OCI-LY7 (cell line): ENCODE data around the gene ZNF486. TPM values are rescaled to one million over a fixed set of nuclear protein-coding genes. Genes with fewer than 3 reads are reported as not detected.

ENCODE experiments used
- BruUV-seq: library from RNA; stranded (reverse); fragments of 400-500 nt; replicated peaks from 2 replicates; lab custom pipeline; 2021; lab: Mats Ljungman, UMichigan
- CTCF ChIA-PET: fragments of 300-600 bp; sonication (Branson Sonifier 250); formaldehyde crosslinking; loops from one replicate; lab custom pipeline; 2022; ENCODE audit warnings: antibody characterized with exemption; ENCODE audit not compliant: unreplicated experiment; lab: Charles Lee
- POLR2A ChIA-PET: fragments of 300-600 bp; sonication (Branson Sonifier 250); formaldehyde crosslinking; loops from one replicate; lab custom pipeline; 2022; ENCODE audit warnings: antibody characterized with exemption; lab: Charles Lee
- DNase-seq: peaks from one replicate; pipeline ENCODE4 v3.0.0-alpha.2; 2015; ENCODE audit warnings: low spot score
- H2AFZ ChIP-seq: fragments of 200-600 bp; sonication (generic), shearing (Covaris generic); 2 replicates; pipeline ENCODE4 v1.6.1; 2014; ENCODE audit warnings: mild to moderate bottlenecking, antibody characterized with exemption, low read length, moderate library complexity
- H3K27ac ChIP-seq: fragments of 200-600 bp; sonication (generic); 2 replicates; pipeline ENCODE4 v1.5.1; 2014; ENCODE audit warnings: mixed run types, low read depth, mild to moderate bottlenecking, moderate library complexity, low read length, inconsistent platforms; ENCODE audit not compliant: poor library complexity, severe bottlenecking
- H3K36me3 ChIP-seq: fragments of 200-600 bp; sonication (generic); 2 replicates; pipeline ENCODE4 v1.6.1; 2014; ENCODE audit warnings: mild to moderate bottlenecking, antibody characterized with exemption, low read length, moderate library complexity, mixed read lengths; ENCODE audit not compliant: insufficient read depth
- H3K4me1 ChIP-seq: fragments of 200-600 bp; sonication (generic); 2 replicates; pipeline ENCODE4 v1.5.1; 2014; ENCODE audit warnings: mild to moderate bottlenecking, low read length; ENCODE audit not compliant: insufficient read depth, poor library complexity, severe bottlenecking
- H3K4me2 ChIP-seq: fragments of 200-600 bp; sonication (generic); 2 replicates; pipeline ENCODE4 v1.6.1; 2014; ENCODE audit warnings: mild to moderate bottlenecking, low read length
- H3K4me3 ChIP-seq: fragments of 200-600 bp; sonication (generic); 2 replicates; pipeline ENCODE4 v1.5.1; 2014; ENCODE audit warnings: mild to moderate bottlenecking, low read depth, low read length; ENCODE audit not compliant: poor library complexity, severe bottlenecking
- H3K79me2 ChIP-seq: fragments of 200-600 bp; sonication (generic); 2 replicates; pipeline ENCODE4 v1.6.1; 2016; ENCODE audit warnings: low read depth, mild to moderate bottlenecking, low read length, moderate library complexity, mixed read lengths; ENCODE audit not compliant: insufficient read depth
- H3K9me2 ChIP-seq: fragments of 200-600 bp; sonication (generic); 2 replicates; pipeline ENCODE4 v1.6.1; 2016; ENCODE audit warnings: mild to moderate bottlenecking, low read length, mixed read lengths; ENCODE audit not compliant: insufficient read depth
- H3K9me3 ChIP-seq: fragments of 200-600 bp; sonication (generic); 2 replicates; pipeline ENCODE4 v1.6.1; 2014; ENCODE audit warnings: mild to moderate bottlenecking, mixed run types, low read length, mixed read lengths
- H4K20me1 ChIP-seq: fragments of 200-600 bp; sonication (generic); 2 replicates; pipeline ENCODE4 v1.6.1; 2014; ENCODE audit warnings: mild to moderate bottlenecking, antibody characterized with exemption, low read length, moderate library complexity, mixed read lengths; ENCODE audit not compliant: insufficient read depth
- CTCF ChIP-seq: fragments of 200-600 bp; sonication (generic); conservative IDR thresholded peaks from 2 replicates; pipeline ENCODE4 v1.5.1; 2014; ENCODE audit warnings: mild to moderate bottlenecking, antibody characterized with exemption, low read length, moderate library complexity, mixed read lengths
- EZH2phosphoT487 ChIP-seq: fragments of 200-600 bp; sonication (generic); IDR thresholded peaks from 2 replicates; pipeline ENCODE4 v1.6.1; 2018; ENCODE audit warnings: low read depth, borderline replicate concordance, mild to moderate bottlenecking, mixed run types, antibody characterized with exemption, low read length, moderate library complexity, mixed read lengths
- intact Hi-C: fragments of 100-400 bp; cut with micrococcal nuclease; formaldehyde crosslinking; loops from one replicate; pipeline ENCODE4 v1.10.0; 2022; ENCODE audit not compliant: unreplicated experiment
- total RNA-seq, 2 experiments: library from RNA; depleted of rRNA in 1 of 2; stranded (reverse); fragments of >200 nt in 1 of 2; shearing (Covaris generic) in 1 of 2; gene quantifications; 2 replicates each; pipeline ENCODE4 v1.2.3, GENCODE V29; 2014 to 2022

The ZNF486 gene
- total RNA-seq, 2 experiments from 2014 or later = 0.03 to 0.08 TPM

- H3K79me2 ChIP-seq = no peaks in the 10 kb centered on the region
- H4K20me1 ChIP-seq = no peaks in the 10 kb centered on the region
- H3K9me3 ChIP-seq = no peaks in the 10 kb centered on the region
- no peak overlapping the region for H2AFZ ChIP-seq
- intact Hi-C loops = no loop called here
- TF ChIP-seq CTCF = no peak
- TF ChIP-seq EZH2phosphoT487 = no peak
- POLR2A ChIA-PET = no interaction called here
- no peaks in the 10 kb centered on the region for H3K4me1 ChIP-seq
- no peaks in the 10 kb centered on the region for H3K36me3 ChIP-seq
- H3K9me2 ChIP-seq = no peaks in the 10 kb centered on the region
- no peak for DNase-seq
- H3K4me2 ChIP-seq = no peak overlapping the region
- CTCF ChIA-PET = no interaction called here
- no TSS peak for BruUV-seq
- no peak overlapping the region for H3K27ac ChIP-seq
- H3K4me3 ChIP-seq = no peak overlapping the region
Observed at GRCh38 chr19:20154636-20155035, 12.4 kb upstream of the ZNF486 start.

- TF ChIP-seq EZH2phosphoT487 (no peak), CTCF (no peak)
- Histone ChIP-seq H3K4me2 (peak overlapping the region; percentile 30), H3K9me2 (no peaks in the 10 kb centered on the region), H2AFZ (no peak overlapping the region), H3K4me1 (peaks cover 22% of the 10 kb centered on the region), H3K79me2 (no peaks in the 10 kb centered on the region), H3K27ac (no peak overlapping the region), H4K20me1 (no peaks in the 10 kb centered on the region), H3K4me3 (no peak overlapping the region), H3K9me3 (peaks cover 6% of the 10 kb centered on the region; the same call in 1 of the 2 replicates), H3K36me3 (no peaks in the 10 kb centered on the region; the same call in 1 of the 2 replicates)
- intact Hi-C loops = no loop called here
- CTCF ChIA-PET = no interaction called here
- DNase-seq = peak; percentile 56
- BruUV-seq = no TSS peak
- POLR2A ChIA-PET = no interaction called here
Observed at GRCh38 chr19:20162821-20163220, 4.2 kb upstream of the ZNF486 start.

- Histone ChIP-seq H2AFZ (no peak overlapping the region), H3K79me2 (no peaks in the 10 kb centered on the region), H3K27ac (no peak overlapping the region), H3K9me3 (peaks cover 6% of the 10 kb centered on the region; the same call in 1 of the 2 replicates), H3K4me1 (peaks cover 22% of the 10 kb centered on the region), H3K9me2 (no peaks in the 10 kb centered on the region), H4K20me1 (no peaks in the 10 kb centered on the region), H3K4me2 (no peak overlapping the region), H3K36me3 (no peaks in the 10 kb centered on the region; the same call in 1 of the 2 replicates), H3K4me3 (no peak overlapping the region)
- intact Hi-C loops = no loop called here
- DNase-seq = no peak
- TF ChIP-seq EZH2phosphoT487 (no peak), CTCF (no peak)
- POLR2A ChIA-PET = interaction anchor here (0.7 kb wide), 1 partner anchor 137 kb away, joined by 3 read pairs; no protein-coding TSS in a partner anchor
- CTCF ChIA-PET = no interaction called here
- BruUV-seq = no TSS peak
Observed at GRCh38 chr19:20164456-20164855, 2.6 kb upstream of the ZNF486 start.
